ENCODE results near the gene OR52B2.
A peak's percentile ranks its signal among the peaks of the same experiment; 100 is the strongest.

The OR52B2 gene

GRCh38 chr11:6203327-6203726 lies 33.2 kb upstream of the OR52B2 start:
- ATAC-seq (ENCODE audit: insufficient read depth, low read depth) (0 out of 3 replicates have a peak, but pooled peaks have one; percentile 33), DNase-seq (no peak)
- no peaks in the 10 kb centered on the region for H3K9me3 ChIP-seq (ENCODE audit: insufficient read depth, low read length, severe bottlenecking)
- H3K36me3 ChIP-seq (ENCODE audit: insufficient read depth, low read length): 0 out of 2 replicates have a peak, but pooled peaks cover 10% of the 10 kb centered on the region
- no peak overlapping the region for H3K27ac ChIP-seq (ENCODE audit: low read length)
- H2AFZ ChIP-seq (ENCODE audit: low read depth, low read length): no peak overlapping the region
- TF ChIP-seq CTCF (IDR thresholded peaks at IDR 0.05; ENCODE audit: borderline replicate concordance, extremely low read depth, low read length, poor library complexity, severe bottlenecking): no peak
- no peak for TF ChIP-seq EZH2 (IDR thresholded peaks at IDR 0.05; ENCODE audit: borderline replicate concordance, low read depth, low read length, severe bottlenecking)
- no peak overlapping the region for H3K4me3 ChIP-seq (ENCODE audit: low read depth in 1 of 2, low read length in 2 of 2)
- H3K4me2 ChIP-seq (ENCODE audit: insufficient read depth, low read length): no peak overlapping the region
- no peaks in the 10 kb centered on the region for H3K27me3 ChIP-seq (ENCODE audit: insufficient read depth, low read length, poor library complexity)
- 0 out of 2 replicates have a peak, but pooled peaks cover 3% of the 10 kb centered on the region for H4K20me1 ChIP-seq (ENCODE audit: insufficient read depth, low read length)
- no peaks in the 10 kb centered on the region for H3K4me1 ChIP-seq (ENCODE audit: insufficient read depth, low read length)
- H3K9ac ChIP-seq (ENCODE audit: low read depth, low read length): no peak overlapping the region
- H3K79me2 ChIP-seq (ENCODE audit: insufficient read depth, low read length): no peaks in the 10 kb centered on the region

GRCh38 chr11:6202041-6202440 lies 31.9 kb upstream of the OR52B2 start:
- H4K20me1 ChIP-seq (ENCODE audit: insufficient read depth, low read length): no peaks in the 10 kb centered on the region
- H3K9ac ChIP-seq (ENCODE audit: low read depth, low read length): no peak overlapping the region

GRCh38 chr11:6201481-6201880 lies 31.4 kb upstream of the OR52B2 start:
- Histone ChIP-seq H4K20me1 (ENCODE audit: insufficient read depth, low read length) (no peaks in the 10 kb centered on the region), H3K4me1 (ENCODE audit: insufficient read depth, low read length) (no peaks in the 10 kb centered on the region), H3K9ac (ENCODE audit: low read depth, low read length) (no peak overlapping the region), H3K79me2 (ENCODE audit: insufficient read depth, low read length) (no peaks in the 10 kb centered on the region), H3K36me3 (ENCODE audit: insufficient read depth, low read length) (0 out of 2 replicates have a peak, but pooled peaks cover 5% of the 10 kb centered on the region), H2AFZ (ENCODE audit: low read depth, low read length) (no peak overlapping the region), H3K9me3 (ENCODE audit: insufficient read depth, low read length, severe bottlenecking) (no peaks in the 10 kb centered on the region), H3K4me2 (ENCODE audit: insufficient read depth, low read length) (no peak overlapping the region), H3K27ac (ENCODE audit: low read length) (no peak overlapping the region), H3K27me3 (ENCODE audit: insufficient read depth, low read length, poor library complexity) (no peaks in the 10 kb centered on the region), H3K4me3 (ENCODE audit: low read depth in 1 of 2, low read length in 2 of 2) (no peak overlapping the region)
- no peak for TF ChIP-seq CTCF (IDR thresholded peaks at IDR 0.05; ENCODE audit: borderline replicate concordance, extremely low read depth, low read length, poor library complexity, severe bottlenecking)
- TF ChIP-seq EZH2 (IDR thresholded peaks at IDR 0.05; ENCODE audit: borderline replicate concordance, low read depth, low read length, severe bottlenecking): no peak
- no peak for DNase-seq
- ATAC-seq (ENCODE audit: insufficient read depth, low read depth): no peak

More at GRCh38 chr11:6202041-6202440, 31.9 kb upstream of the OR52B2 start:
- no peak for TF ChIP-seq CTCF (IDR thresholded peaks at IDR 0.05; ENCODE audit: borderline replicate concordance, extremely low read depth, low read length, poor library complexity, severe bottlenecking)
- no peak for TF ChIP-seq EZH2 (IDR thresholded peaks at IDR 0.05; ENCODE audit: borderline replicate concordance, low read depth, low read length, severe bottlenecking)
- Histone ChIP-seq H3K9me3 (ENCODE audit: insufficient read depth, low read length, severe bottlenecking) (no peaks in the 10 kb centered on the region), H3K4me1 (ENCODE audit: insufficient read depth, low read length) (no peaks in the 10 kb centered on the region), H3K27me3 (ENCODE audit: insufficient read depth, low read length, poor library complexity) (no peaks in the 10 kb centered on the region), H2AFZ (ENCODE audit: low read depth, low read length) (no peak overlapping the region), H3K27ac (ENCODE audit: low read length) (no peak overlapping the region), H3K4me2 (ENCODE audit: insufficient read depth, low read length) (no peak overlapping the region), H3K36me3 (ENCODE audit: insufficient read depth, low read length) (0 out of 2 replicates have a peak, but pooled peaks cover 5% of the 10 kb centered on the region), H3K79me2 (ENCODE audit: insufficient read depth, low read length) (no peaks in the 10 kb centered on the region), H3K4me3 (ENCODE audit: low read depth in 1 of 2, low read length in 2 of 2) (no peak overlapping the region)
- no peak for ATAC-seq (ENCODE audit: insufficient read depth, low read depth)
- no peak for DNase-seq

Measured in DND-41 (cell line).